ENCODE measurements around the gene TSEN34.
"Not testable (repeated sequence)": the region's sequence is repeated elsewhere in the genome, so short reads cannot be mapped to it uniquely, and the experiment has no call there.

The TSEN34 gene

GRCh38 chr19:54162241-54162805 is 28.8 kb upstream of the TSEN34 start:
- peak in 1 of 2 donors; percentile 63 for DNase-seq

GRCh38 chr19:54162884-54163283 is 28.2 kb upstream of the TSEN34 start:
- DNase-seq = no peak

GRCh38 chr19:54164369-54165068 is 26.6 kb upstream of the TSEN34 start:
- DNase-seq = peak in 1 of 2 donors; percentile 18

GRCh38 chr19:54165222-54165621 is 25.9 kb upstream of the TSEN34 start:
- DNase-seq = no peak

GRCh38 chr19:54168174-54168917 is 22.8 kb upstream of the TSEN34 start:
- peak; percentile 51 to 82 for DNase-seq

GRCh38 chr19:54169149-54169740 is 21.9 kb upstream of the TSEN34 start:
- no peak for DNase-seq

GRCh38 chr19:54171736-54172431 is 19.2 kb upstream of the TSEN34 start:
- not testable (repeated sequence) for DNase-seq

GRCh38 chr19:54172471-54173358 is 18.4 kb upstream of the TSEN34 start, which contains the start of gene TMC4:
TMC4 (minus strand) TSS chr19:54173160; CDS start chr19:54173117, 43 bp downstream.
- no peak for DNase-seq

- no peak for DNase-seq
Measured at GRCh38 chr19:54173359-54173699, 17.8 kb upstream of the TSEN34 start.

GRCh38 chr19:54173951-54174834 is 16.9 kb upstream of the TSEN34 start:
- no peak for DNase-seq

- no peak for DNase-seq
Measured at GRCh38 chr19:54178581-54179261, 12.4 kb upstream of the TSEN34 start.

GRCh38 chr19:54179262-54179852 is 11.8 kb upstream of the TSEN34 start:
- DNase-seq = no peak

GRCh38 chr19:54179921-54180461 is 11.1 kb upstream of the TSEN34 start:
- peak; percentile 26 to 70 for DNase-seq

GRCh38 chr19:54180691-54181091 is 10.4 kb upstream of the TSEN34 start:
- no peak for DNase-seq

GRCh38 chr19:54181894-54182293 is 9.2 kb upstream of the TSEN34 start:
- DNase-seq = not testable (repeated sequence)

GRCh38 chr19:54183431-54183830 is 7.7 kb upstream of the TSEN34 start:
- no peak for DNase-seq

- no peak for DNase-seq
Measured at GRCh38 chr19:54186351-54186750, 4.8 kb upstream of the TSEN34 start.

GRCh38 chr19:54186934-54187381 is 4.2 kb upstream of the TSEN34 start:
- DNase-seq = no peak

GRCh38 chr19:54188215-54188871 is 2.8 kb upstream of the TSEN34 start:
- DNase-seq = no peak

Measured in hippocampal formation (tissue), 2 donors.